HG02588 (cell line): ENCODE data around the gene SLC5A3.

Experiments used
- ATAC-seq: cut with Tn5 transposase; IDR thresholded peaks from one replicate; pipeline ENCODE4 v1.9.1; 2021; ENCODE audit warnings: mild to moderate bottlenecking, moderate library complexity; ENCODE audit not compliant: unreplicated experiment

SLC5A3 gene

DNA sequence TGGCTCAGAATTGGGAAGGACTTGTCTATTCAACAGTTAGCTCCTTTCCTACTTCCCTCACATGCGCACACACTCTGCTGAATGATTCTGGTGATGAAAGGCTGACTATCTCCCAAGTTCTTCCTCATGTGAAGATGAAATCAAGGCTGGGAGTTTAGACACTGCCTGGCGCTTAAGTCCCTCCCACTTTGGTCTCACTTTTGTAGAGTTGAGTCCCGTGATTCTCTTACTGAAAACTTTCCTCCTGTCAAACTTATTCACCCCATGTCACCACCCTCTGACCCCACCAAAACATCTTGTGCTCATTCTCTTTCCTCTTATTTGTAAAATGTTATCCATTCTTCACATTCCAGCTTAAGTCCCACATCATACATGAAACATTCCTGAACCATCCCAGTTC lies 8.4 kb upstream of the SLC5A3 start:
- no peak for ATAC-seq

DNA sequence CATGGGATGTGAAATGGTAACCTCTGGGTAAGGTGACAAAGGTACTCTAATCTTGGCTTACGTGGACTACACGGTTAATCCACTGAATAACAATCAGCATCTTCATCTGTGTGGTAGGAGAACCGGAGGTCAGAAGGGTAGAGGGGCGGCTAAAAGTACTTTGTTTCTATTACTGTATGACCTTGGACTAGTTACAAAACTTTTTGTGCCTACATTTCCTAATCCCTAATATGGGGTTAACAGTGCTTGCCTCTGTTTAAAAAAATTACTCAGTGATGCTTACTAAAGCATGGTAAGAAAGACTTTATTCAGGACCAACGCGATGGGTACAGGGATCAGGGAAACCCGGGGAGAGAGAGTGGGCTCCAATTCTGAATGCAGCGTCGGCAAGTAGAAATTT lies 1.7 kb upstream of the SLC5A3 start:
- no peak for ATAC-seq

DNA sequence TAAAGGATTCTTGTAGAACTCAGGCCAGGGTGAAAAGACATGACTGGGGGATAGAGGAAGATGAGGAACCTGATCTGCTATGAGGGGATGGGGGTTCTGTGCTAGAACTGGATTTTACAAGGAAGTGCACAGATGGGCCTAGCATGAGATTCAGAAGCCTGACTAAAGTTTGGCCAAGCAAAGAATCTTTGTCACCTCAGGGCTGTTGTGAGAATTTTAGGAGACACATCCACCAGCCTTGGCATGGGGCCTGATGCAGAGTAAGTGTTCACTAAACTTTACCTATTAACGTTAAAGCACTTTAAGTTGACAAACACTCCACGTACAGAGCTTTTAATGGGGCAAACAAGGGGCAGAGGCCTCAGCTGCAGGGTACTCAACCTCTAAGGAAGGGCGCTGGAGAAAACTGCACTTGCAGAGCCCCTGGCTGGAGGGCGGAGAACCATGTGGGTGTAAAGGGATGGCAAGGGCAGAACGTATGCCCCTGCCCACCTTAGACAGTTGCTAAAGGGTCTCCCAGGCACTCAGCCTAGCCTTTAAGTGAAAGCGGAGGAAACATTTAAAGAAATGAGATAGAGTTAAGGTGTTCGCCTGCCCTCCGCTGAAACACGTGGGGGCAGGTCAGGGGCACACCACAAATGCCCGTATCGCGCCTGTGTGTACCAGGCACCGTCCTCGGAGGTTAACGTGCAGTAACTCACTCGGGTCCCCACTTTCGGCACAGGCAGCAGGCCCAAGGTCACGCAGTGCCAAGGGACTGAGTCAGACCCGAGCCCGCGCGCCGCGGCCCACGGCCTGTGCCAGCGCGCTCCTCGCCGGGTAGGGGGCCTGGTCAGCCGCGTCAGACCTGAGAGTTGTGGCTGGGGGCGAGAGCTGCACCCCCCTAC lies 990 bp upstream of the SLC5A3 start:
- peak; percentile 5 for ATAC-seq

DNA sequence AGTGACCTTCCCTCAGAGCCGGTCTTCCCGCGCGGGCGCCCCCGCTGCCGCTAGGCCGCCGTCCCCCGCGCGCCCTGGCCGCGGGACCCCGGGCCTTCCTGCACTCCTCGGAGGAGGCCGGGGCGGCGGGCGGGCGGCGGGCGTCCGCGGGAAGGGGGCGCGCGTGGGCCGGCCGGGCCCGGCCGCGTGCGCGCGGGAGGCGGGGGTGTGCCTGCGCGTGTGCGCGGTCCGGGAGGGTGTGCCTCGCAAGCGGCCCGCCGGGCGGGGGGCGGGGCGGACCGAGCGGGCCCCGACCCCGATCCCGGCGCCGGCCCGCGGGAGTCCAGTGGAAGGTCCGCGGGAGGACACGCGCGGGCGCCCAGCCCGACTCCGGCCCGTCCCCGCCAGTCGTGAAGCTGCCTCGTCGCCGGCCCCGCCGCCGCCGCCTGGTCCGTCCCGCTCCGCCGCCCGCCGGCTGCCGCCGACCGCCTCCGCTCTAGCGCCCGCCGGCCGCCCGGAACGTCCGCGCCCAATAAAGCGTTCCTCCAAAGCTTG lies 438 bp downstream of the SLC5A3 start:
- ATAC-seq, result peak; percentile 51

DNA sequence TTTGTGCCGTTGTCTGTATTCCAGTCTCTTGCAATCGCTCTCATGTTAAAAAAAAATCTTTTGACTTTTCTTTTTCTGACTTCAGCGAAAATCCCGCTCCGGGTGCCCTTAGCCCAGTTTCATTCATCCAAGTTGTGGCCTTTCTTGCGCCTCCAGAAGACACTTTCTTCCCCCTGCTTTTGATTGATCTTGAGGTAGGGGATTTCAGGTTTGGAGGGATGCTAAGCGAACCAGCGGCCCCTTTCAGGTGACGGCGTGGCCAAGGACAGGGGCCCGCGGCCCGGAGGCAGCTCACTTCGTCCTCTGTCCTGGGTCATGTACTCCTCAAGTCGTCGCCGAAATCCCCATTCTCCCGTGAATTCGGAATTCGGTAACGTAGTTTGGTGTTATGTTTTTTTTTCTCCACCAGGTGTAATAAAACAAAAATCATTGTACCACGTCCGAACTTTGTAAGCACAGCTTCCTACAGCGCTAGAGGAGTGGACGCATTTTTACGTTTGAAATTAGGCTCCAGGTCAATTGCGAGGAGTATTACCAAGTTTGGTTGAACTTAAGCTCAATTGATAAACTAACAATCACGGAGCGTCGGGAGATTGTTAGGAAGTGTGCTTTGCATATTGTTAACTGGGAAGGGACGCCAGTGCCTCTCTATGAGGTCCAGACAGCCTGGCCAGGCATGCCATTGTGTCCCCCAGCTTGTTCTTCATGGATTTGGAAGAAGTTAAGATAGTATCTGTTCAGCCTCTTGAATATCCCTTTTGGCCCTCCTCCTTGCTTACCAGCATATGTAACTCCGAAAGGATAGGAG lies 1.1 kb downstream of the SLC5A3 start:
- ATAC-seq, result no peak

DNA sequence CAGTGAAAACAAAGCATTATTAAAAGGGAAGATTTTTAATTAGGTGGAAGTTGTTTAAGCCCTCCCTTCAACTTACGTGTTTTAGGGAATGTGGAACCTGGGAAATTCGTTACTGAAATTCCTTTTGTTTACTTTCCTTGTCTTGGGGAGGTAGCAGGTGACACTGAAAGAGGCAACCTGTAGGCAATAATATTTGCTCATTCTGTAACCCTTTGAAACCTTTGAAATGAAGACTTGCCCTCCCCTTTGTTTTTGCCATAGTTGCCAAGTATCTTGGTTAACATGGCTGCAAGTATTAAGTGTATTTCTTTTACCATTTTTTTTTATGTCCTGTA lies 1.7 kb downstream of the SLC5A3 start:
- no peak for ATAC-seq

DNA sequence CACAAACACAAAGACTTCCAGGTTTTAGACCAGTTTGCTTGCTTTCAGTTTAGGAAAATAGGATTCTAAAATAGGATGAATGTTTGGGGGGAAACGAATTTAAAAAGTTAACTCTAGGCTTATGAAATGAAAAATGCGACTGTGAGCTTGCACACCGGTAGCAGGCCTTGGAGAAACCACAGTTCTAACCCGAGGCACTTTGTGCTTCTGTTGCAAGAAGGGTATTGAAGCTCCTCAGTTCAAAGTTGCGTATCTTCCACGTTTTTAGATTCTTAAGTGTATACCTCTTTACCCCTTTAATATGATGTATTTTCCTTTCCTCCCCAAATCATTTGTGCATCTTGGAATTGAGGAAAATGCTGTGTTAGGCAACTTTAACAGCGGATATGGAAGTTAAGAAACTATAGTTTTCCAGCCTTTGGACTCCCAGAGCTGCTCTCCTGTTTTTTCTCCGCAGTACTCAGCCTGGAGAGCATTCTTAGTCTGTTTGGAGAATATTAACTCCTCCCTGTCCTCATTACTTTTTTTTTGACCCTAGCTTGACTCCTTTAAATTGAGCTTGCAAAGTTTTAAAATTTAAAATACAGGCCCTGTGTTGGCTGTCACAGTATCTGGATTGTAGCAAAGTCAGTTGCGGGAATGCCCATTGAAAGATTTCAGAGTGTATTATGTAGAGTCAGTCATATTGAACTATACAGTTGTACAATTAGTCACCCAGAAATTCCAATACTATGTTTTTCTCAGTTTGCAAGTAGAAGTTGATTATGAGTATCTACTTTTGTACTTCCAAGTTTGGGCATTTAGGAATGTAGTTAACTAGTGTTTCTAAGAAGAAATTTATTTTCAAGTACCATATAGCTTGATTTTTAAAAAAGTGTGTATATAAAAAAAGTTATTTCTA lies 2.6 kb downstream of the SLC5A3 start:
- ATAC-seq, result no peak

DNA sequence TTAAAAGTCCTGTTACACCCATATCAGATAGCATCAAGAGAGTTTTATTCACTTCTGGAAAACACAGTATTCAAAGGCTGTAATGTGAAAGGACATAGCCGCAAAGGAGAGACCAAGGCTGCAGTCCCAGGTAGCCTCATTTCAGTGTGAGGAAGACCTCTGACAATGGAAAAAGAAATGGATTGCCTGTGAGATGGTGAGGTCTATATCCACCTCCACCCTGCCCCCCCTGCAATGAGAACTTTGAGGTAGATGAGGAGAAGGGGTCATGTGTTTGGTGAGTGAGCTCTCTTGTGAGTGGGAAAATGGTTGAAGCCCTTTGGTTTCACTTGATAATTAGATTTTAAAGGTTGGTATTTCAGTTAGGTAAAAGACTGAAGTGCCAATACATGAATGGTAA lies 3.5 kb downstream of the SLC5A3 start:
- no peak for ATAC-seq

DNA sequence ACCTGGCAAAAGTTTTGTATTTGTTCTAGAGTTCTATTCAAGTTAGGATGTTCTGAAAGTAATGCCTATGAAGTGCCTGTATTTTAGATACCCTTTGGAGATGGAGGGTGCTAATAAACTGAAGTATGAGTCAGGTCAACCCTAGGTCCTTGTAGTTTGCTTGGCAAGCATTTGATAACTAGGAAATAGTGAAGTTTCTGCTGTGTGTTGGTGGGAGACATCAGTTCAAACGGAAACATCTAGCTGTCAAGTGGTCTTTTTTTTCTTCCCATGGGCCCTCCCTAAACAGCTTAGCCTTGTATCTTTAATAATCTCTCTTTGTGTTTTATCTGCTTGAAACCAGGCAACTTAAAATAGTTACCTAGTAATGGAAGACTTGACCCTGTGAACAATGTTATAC lies 4.5 kb downstream of the SLC5A3 start:
- no peak for ATAC-seq

DNA sequence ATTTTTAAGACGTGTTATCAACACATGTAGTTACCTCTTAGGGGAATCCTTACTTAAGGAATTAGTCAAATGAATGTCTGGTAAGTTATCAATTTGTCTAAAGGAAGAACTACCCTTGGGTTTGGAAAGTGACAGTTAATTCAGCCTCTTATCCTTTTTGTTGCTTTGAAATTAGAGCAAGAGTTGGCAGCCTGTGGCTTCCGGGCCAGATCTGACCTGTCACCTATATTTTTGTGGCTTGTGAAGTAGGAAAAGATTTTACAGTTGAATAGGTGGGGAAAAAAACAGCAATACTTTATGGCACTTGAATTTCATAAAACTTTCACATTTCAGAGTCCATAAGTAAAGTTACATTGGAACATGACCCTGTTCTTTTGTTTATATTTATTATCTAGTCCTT lies 5.5 kb downstream of the SLC5A3 start:
- no peak for ATAC-seq

DNA sequence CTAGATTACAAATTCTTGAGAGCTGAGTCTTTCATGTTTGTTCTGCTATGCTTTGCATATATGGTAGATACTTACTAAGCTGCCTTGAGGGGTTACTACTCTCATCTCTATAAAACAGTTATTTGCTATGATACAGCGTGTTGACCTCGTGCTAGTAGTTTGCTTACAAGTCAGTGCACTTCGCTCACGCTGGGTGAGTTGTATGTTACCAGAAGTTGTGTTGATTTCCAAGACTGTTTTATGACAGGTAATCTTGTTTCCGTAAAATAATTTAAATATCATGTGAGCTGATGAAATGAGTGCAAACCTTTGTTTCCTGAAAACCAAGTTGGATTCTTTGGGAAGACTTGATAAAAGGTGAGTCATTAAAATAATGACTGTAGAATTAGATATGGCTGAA lies 7.3 kb downstream of the SLC5A3 start:
- ATAC-seq, result no peak

DNA sequence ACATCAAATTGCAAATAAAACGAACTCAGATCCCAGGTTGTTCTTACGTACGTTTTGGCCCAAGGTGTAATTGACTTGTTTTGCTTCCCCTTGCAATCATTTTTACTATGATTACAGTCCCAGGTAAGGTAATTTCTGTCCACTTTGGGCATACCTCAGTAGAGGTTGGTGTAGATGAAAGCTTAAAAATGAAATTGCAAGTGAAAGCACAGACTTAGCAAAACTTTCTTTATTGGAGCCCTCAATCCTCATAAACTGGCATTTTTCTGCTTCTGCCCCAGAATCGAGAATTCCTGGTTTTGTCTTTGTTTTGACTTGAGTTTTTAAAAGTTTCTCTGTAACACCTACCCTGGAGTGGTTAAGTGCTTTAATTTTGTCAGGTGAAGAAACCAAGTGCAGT lies 9.4 kb downstream of the SLC5A3 start:
- ATAC-seq, result no peak

DNA sequence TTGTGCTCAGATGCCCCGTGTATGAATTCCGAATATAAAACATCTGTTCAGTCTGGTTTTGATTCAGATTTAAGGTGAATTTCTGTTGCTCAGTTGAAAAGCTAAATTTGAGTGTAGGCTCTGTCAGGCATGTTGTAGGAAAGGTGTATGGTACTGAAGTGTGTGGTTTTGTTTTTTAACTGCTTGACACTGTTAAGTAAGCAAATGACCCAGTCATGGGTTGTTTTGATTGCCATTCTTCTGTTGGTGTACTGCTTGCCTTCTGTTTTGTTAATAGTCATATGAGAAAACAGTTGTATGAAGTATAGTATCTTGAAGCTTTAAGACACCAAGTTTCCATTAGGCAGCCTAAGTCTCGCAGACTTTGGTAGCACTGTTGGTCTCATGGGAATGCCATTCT lies 10.0 kb downstream of the SLC5A3 start:
- no peak for ATAC-seq

DNA sequence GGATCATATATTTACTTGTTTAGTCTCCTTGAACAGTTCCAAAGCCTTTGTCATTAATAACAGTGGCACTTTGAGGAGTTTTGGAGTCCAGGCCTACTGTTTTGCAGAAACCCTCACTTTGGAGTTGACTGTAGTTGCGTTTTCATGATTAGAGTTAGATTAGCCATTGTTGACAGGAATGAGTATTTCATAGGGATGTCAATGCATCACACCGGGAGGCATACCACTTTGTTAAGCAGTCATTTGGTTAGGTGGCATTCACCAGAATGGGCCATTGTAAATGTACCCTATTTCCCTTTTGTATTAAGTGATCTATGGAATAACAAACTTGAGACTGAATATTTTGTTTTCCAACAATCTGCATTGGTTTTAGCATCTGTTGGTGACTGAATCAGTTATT lies 11.8 kb downstream of the SLC5A3 start:
- no peak for ATAC-seq

DNA sequence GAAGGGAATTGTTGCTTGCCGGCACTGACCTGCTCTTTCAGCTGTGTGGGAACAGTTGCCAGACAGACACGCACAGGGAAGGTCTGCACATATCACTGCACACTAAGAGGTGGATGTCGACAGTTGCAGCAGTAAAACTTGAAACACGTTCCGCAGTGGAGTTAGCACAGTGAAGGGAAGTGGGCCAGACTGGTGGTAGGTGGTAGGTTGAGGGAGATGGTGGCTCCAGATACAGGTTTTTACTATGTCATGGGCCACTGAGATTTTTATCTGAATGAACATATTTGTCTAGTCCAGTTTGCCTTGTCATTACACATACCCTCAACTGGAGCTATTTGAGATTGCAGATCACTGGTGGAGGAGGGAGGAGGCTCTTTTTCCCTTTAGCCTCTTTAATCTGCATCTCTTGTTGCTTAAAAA lies 13.5 kb downstream of the SLC5A3 start:
- no peak for ATAC-seq

DNA sequence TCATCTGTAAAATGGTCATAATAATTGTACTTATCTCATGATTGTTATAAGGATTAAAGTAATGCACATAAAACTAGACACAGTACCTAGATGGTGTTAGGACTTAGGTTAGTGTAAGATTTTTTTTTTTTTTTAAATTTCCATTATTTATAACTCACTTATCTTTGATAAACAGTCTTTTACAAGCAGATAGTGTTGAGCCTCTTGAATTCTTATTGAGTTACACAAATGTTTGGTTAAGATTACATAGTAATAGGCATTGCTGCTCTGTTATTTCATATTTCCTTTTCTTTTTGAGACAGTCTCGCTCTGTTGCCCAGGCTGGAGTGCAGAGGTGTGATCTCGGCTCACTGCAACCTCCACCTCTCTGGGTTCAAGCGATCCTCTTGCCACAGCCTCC lies 15.4 kb downstream of the SLC5A3 start:
- no peak for ATAC-seq

DNA sequence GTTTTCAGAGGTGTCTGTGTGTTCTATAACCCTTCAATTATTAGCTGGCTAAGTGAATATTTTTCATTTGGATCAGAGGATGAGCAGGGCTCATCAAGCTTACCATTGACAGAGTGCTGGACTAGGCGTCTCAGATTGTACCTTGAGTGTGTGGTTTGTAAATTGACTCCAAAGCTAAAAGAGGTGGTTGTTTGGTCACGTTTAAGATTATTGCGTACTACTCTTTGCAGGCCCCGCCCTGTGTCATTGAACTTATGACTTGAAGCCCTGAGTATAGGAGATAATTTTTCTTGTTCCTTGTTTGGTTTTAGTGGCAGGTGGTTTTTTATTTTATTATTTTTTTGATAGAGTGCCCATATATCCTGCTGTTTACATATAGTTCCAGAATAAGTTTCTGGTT lies 17.7 kb downstream of the SLC5A3 start:
- ATAC-seq, result no peak

DNA sequence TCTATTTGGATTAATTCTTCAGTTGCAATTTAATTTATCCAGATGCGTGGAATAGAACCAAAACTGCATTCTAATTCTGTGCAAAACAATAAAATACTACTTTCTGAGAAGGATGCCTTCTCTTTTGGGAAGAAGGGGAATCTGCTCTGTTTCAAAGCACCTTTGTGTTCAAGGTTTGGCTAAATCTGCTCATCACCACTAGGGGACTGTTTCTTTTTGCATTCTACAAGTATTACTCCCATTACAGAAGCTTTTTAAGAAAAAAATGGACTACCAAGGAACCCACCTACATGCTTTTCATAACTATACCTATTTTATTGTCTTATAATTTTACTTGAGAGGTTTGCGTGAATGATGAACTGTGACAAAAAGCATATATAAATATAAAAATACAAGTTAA lies 18.2 kb downstream of the SLC5A3 start:
- ATAC-seq, result no peak

DNA sequence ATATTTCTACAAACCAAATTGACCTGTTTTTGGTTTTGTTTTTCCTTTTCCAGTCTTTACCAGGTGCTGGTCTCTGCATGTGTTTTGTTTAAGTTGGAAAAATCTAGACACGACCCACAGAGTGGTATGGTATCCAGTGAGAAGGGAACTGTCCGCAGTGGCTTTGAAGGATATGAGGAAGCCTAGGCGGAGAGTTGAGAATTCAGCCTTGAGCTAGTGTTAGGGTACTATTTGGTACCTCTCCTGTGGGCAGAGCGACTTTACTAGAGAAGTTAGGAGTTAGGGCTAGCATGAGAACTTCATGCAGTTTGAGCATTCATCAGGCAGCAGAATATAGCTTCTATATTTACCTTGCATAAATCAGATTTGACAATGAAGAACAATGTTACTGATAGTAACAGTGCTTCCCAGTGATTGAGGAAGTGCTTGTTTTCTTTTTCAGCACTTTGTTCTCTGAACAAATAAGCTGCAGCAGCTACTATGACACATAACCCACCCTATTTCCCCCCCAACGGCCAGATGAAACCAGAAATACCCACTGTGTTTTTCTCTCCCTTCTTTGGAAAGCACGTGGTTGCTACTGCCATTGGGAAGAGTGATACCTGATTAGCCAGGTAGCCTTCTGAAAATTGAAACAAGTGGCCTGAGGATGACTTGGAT lies 19.0 kb downstream of the SLC5A3 start:
- no peak for ATAC-seq

DNA sequence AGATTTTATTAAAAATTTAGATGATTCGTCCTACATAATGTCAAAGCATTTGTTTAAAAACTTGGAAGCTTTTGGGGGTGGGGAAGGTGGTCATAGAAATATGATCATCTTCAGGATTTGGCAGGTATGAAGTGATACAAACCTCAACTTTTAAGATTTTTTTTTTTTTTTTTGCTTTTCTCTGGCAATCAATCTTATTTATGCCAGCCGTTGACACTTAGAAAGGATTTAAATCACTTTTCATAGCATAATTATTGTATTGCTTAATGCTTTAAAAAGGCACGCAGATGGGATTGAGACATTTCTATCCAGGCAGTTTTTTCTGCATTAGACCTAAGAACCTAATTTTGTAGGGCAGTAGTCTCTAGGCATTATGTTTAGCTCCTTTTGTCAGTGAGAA lies 19.7 kb downstream of the SLC5A3 start:
- ATAC-seq, result no peak

DNA sequence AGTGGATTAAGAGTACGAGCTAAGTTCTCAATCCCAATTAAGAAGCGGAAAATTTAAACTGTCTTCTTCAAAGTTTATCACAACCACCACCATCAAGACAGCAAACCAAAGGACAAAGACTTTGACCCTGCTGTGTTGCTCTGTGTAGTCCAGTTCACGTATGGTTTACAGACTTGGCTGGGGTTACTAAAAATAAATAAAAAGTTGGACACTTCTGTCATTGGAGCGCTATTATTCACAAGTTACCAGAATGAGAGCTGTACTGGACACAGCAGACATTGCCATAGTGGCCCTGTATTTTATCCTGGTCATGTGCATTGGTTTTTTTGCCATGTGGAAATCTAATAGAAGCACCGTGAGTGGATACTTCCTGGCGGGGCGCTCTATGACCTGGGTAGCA lies 21.6 kb downstream of the SLC5A3 start:
- ATAC-seq, result no peak
